ENCODE measurements around the gene CREBRF.
A peak's percentile ranks its signal among the peaks of the same experiment; 100 is the strongest.

Gene CREBRF

DNA sequence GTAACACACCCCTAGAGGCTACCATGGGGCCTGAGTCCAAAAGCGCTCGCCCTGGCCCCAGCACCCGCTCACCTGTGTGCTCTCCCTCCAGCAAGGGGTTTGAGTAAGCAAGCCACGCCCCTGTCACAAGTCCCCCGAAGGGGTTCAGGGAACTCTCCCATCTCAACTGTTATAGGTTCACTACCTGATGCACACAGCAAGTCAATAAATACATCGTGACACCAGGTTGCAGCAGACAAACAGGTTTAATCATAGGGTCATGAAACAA, 8.4 kb upstream of the CREBRF start:
- H3K4me3 ChIP-seq (replicated peaks in 1 of 2; ENCODE audit: low read depth in 2 of 2, low read length in 2 of 2) = no peak overlapping the region
- TF ChIP-seq, protein P1, sequence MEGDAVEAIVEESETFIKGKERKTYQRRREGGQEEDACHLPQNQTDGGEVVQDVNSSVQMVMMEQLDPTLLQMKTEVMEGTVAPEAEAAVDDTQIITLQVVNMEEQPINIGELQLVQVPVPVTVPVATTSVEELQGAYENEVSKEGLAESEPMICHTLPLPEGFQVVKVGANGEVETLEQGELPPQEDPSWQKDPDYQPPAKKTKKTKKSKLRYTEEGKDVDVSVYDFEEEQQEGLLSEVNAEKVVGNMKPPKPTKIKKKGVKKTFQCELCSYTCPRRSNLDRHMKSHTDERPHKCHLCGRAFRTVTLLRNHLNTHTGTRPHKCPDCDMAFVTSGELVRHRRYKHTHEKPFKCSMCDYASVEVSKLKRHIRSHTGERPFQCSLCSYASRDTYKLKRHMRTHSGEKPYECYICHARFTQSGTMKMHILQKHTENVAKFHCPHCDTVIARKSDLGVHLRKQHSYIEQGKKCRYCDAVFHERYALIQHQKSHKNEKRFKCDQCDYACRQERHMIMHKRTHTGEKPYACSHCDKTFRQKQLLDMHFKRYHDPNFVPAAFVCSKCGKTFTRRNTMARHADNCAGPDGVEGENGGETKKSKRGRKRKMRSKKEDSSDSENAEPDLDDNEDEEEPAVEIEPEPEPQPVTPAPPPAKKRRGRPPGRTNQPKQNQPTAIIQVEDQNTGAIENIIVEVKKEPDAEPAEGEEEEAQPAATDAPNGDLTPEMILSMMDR (IDR thresholded peaks at IDR 0.05; ENCODE audit: low read depth, low read length) = no peak

DNA sequence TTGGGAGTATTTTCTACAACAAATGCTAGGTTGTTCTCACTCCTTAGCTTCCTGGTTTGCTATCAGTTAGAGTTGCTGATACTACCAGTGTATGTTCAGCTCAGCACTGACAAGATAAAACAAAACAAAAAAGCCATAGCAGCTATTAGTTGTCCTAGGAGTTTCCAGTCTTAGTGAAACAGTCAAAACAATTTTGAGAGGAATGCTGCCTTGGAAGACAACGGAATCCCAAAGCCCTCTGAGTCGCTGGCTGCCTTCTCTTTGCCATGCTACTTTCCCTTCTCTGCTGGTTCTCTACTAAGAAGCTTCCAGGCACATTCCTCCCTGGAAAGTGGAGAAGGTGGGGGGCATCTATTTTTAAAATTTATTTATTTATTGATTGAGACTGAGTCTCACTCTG, 5.4 kb upstream of the CREBRF start:
- no peak for DNase-seq (ENCODE audit: low read depth in 2 of 2)
- no peak overlapping the region for H3K4me3 ChIP-seq (replicated peaks in 1 of 2; ENCODE audit: low read depth in 2 of 2, low read length in 2 of 2)
- TF ChIP-seq, protein P1 (IDR thresholded peaks at IDR 0.05; ENCODE audit: low read depth, low read length) = no peak

More for the DNA sequence above, 8.4 kb upstream of the CREBRF start:
- DNase-seq (ENCODE audit: low read depth in 2 of 2) = no peak

DNA sequence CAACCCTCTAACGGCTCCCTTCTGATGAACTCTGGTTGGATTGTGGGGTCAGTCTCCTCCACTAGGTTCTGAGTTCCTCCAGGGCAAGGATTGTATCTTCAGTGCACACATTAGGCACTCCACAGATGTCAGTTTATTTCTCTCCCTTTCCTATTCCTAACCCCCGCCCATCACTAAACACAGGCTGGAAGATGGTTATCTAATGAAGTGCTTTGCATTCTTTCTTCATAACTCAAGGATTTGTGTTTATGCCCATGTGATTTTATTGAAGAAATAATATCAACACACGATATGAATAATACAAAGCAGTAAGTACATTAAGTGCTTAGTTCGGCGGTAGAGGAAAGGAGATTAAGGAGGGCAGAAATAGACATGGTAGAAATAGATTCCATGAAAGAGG, 4.4 kb upstream of the CREBRF start:
- DNase-seq (ENCODE audit: low read depth in 2 of 2) = peak in 1 of 2 donors; percentile 36
- no peak overlapping the region for H3K4me3 ChIP-seq (replicated peaks in 1 of 2; ENCODE audit: low read depth in 2 of 2, low read length in 2 of 2)
- TF ChIP-seq, protein P1 (IDR thresholded peaks at IDR 0.05; ENCODE audit: low read depth, low read length) = no peak

DNA sequence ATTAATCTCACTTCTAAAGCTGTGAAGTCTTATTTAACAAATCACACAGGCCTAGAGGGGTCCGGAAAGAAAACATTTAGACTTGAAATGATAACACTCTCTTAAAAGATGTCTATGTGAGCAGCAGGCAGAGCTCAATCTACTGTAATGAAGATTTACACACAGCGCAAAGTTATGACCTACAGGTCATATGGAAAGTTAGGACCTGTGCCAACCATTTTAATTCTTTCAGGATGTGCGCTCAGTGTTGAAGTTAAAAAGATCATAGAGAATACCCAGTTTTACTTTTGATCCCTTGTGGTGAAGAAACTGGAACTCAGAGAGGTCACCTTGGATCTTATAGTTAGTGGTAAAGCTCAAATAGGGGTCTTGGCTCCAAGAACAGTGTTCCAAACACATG, 3.1 kb upstream of the CREBRF start:
- no peak overlapping the region for H3K4me3 ChIP-seq (replicated peaks in 1 of 2; ENCODE audit: low read depth in 2 of 2, low read length in 2 of 2)
- DNase-seq (ENCODE audit: low read depth in 2 of 2) = no peak
- TF ChIP-seq, protein P1 (IDR thresholded peaks at IDR 0.05; ENCODE audit: low read depth, low read length) = no peak

DNA sequence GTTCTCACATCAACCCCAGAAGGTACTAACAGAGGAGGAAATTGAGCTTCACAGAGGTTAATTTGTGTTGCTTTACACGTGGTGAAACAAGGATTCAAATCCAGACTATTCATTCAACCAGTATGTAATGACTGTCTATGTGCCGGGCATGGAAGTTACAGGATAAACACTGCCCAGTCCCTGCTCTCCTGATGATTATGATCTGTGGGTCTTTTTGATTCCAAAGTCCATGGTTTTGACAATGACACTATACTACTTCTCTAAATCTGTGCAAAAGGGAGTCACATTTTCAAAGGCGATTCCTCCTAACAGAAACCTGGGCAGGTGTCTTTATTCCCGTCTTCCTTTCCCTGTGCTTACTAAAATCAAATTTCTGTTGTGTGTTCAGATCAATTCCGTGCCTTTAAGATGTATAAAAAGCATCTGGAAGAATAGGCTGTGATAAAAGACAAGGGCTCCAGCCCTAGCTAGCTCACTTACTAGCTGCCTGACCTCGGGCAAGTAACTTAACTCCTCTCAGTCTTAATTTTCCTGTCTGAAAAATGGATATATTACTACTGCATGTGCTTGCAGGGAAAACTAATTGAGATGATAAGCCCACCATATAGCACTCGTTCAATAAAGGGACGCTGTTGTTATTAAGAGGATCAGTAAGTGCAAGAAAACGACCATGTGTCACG, 970 bp upstream of the CREBRF start:
- DNase-seq (ENCODE audit: low read depth in 2 of 2) = no peak
- peak overlapping the region in 1 of 2 donors; percentile 87 for H3K4me3 ChIP-seq (replicated peaks in 1 of 2; ENCODE audit: low read depth in 2 of 2, low read length in 2 of 2)
- TF ChIP-seq, protein P1 (IDR thresholded peaks at IDR 0.05; ENCODE audit: low read depth, low read length) = no peak

DNA sequence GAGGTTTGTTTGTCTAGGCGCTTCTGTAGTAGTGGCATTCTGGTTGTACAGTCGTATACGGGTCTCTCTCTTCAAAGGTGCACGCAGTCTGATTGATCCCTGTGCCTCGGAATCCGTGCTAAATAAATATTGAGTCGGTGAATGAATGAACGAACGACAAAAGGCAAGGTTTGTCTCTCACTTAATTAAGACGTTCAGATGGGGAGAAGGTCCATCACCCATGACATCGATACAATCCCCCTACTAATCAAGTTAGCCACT, 500 bp upstream of the CREBRF start:
- DNase-seq (ENCODE audit: low read depth in 2 of 2) = no peak
- peak overlapping the region; percentile 78 to 87 for H3K4me3 ChIP-seq (replicated peaks in 1 of 2; ENCODE audit: low read depth in 2 of 2, low read length in 2 of 2)
- TF ChIP-seq, protein P1 (IDR thresholded peaks at IDR 0.05; ENCODE audit: low read depth, low read length) = no peak

DNA sequence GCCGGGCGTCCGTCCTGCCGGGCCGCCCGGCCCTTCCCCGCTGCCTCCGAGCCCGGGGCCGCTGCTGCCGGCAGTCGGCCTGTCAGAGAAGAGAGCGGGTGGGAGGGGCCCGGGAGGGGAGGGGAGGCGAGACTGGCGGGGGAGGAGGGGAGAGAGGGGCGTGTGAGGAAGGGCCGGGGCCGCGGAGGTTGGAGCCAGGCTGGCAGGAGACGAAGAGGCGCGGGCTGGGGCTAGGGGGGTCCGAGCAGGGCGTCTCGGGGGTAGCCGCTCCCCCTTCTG, 570 bp downstream of the CREBRF start:
- TF ChIP-seq, protein P1 (IDR thresholded peaks at IDR 0.05; ENCODE audit: low read depth, low read length) = no peak
- H3K4me3 ChIP-seq (replicated peaks in 1 of 2; ENCODE audit: low read depth in 2 of 2, low read length in 2 of 2) = peak overlapping the region; percentile 78 to 87
- no peak for DNase-seq (ENCODE audit: low read depth in 2 of 2)

Measured in cardiac fibroblast (primary cell).